NCI-H128 (cell line): ENCODE measurements around the gene SLC6A2.
"Not testable (repeated sequence)": the region's sequence is repeated elsewhere in the genome, so short reads cannot be mapped to it uniquely, and the experiment has no call there.

Experiments used
- DNase-seq: peaks from one replicate; lab custom pipeline; 2025; ENCODE audit not compliant: unreplicated experiment; lab: John Stamatoyannopoulos, UW

Gene SLC6A2

GRCh38 chr16:55655897-55656681, at the start of gene SLC6A2:
TSS of gene SLC6A2 (plus strand) at chr16:55655988. CDS start at chr16:55656695, 707 bp downstream.
- no peak for DNase-seq

- no peak for DNase-seq
These were observed 42.0 kb upstream of the SLC6A2 start for GRCh38 chr16:55613613-55614335.

- DNase-seq = no peak
These were observed 40.7 kb upstream of the SLC6A2 start for GRCh38 chr16:55615071-55615470.

DNA sequence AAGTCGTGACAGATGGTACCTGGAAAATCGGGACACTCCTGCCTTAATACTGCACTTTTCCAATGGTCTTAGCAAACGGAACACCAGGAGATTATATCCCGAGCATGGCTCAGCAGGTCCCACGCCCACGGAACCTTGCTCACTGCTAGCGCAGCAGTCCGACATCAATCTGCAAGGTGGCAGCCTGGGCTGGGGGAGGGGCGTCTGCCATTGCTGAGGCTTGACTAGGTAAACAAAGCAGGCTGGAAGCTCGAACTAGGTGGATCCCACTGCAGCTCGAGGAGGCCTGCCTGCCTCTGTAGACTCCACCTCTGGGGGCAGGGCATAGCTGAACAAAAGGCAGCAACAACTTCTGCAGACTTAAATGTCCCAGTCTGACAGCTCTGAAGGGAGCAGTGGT, 40.1 kb upstream of the SLC6A2 start:
- DNase-seq = not testable (repeated sequence)

GRCh38 chr16:55621771-55622170, 34.0 kb upstream of the SLC6A2 start:
- DNase-seq = no peak

GRCh38 chr16:55622272-55622671, 33.5 kb upstream of the SLC6A2 start:
- DNase-seq = no peak

DNA sequence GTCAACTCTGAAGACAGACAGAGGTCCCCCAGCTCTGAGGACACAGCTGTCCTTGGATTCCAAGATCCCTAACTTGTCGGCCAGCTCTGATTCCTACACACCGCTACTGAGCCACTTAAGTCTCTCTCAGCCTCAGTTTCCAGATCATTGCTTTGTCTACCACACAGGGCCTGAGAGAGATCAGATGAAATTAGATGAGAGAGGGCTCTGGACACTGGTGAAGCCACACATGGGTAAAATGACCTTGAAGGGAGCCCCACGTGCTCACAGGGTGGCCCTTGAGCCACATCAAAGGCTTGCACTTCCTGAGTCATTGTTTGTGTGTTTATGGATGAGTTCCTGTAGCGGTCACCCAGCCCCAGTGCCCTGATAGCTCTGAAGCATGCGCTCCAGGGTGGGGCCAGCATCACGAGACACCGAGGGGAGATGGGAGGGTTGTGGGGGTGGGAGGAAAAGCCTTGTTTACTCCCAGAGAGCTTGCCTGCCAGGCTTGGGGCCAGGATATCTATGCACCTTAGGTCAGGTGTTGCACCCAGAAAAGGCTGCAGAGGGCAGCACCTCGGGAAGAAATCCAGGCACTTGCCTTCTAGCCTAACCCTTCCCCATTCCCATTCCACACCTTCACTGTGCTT, 32.7 kb upstream of the SLC6A2 start:
- DNase-seq = no peak

- DNase-seq = no peak
These were observed 32.1 kb upstream of the SLC6A2 start for GRCh38 chr16:55623640-55624039.

DNA sequence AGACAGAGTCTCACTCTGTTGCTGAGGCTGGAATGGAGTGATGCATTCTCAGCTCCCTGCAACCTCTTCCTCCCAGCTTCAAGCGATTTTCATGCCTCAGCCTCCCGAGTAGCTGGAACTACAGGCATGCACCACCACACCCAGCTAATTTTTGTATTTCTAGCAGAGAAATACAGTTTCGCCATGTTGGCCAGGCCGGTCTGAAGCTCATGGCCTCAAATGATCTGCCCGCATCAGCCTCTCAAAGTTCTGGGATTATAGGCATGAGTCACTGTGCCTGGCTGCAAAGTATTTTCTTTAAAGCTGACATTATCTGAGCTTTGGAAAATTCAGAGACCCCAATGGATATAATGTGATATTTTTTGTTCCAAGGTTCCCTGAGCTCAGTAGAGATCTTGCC, 31.1 kb upstream of the SLC6A2 start:
- no peak for DNase-seq

DNA sequence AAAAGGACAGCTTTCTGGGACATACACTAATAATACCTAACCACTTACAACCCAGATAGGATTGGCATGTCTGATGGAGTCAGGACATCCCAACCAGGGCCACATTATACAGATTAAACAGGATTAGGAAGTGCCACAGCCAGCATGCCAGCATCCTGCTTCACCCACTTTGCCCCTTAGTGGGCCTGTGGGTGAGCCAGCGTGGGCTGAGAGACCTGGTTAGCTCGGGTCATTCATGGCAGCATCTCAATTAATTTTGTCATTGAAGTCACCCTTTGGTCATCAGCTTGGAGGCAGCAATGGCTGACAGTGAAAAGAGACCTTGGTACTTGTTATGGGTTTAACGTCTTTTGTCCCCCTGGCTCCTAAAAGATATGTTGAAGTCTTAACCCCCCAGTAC, 29.9 kb upstream of the SLC6A2 start:
- no peak for DNase-seq

DNA sequence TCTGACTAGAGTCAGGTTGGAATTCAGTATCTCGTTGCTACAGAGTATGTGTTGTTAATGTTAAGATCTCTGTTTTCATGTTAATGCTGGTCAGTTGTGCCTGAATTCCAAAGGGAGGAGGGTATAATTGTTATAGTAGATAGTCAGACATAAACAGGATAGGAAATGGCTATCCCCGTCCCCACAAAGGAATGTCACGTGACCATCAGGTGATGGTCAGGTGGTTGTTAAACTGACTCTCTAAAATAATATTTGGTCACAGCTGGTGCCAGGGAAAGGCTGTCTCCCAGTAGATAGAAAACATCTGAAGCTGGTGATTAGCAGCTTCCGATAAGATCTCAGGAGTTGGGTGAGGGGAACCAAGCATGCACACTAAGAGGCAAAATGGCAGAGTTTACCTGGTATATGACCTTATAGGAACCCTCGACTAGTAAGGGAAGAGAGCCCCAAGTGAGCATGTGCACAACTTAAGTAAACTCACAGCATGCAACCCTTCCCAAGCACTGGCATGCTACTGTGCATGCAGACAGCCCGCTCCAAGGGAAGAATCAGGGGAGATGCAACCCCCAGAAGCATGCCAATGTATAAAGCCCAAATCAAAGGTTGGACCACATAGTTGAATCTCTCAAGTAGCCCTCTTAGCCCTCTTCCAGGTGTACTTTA, 27.4 kb upstream of the SLC6A2 start:
- DNase-seq = no peak

- DNase-seq = no peak
These were observed 25.0 kb upstream of the SLC6A2 start for GRCh38 chr16:55630774-55631173.

GRCh38 chr16:55632259-55632658, 23.5 kb upstream of the SLC6A2 start:
- DNase-seq = no peak

DNA sequence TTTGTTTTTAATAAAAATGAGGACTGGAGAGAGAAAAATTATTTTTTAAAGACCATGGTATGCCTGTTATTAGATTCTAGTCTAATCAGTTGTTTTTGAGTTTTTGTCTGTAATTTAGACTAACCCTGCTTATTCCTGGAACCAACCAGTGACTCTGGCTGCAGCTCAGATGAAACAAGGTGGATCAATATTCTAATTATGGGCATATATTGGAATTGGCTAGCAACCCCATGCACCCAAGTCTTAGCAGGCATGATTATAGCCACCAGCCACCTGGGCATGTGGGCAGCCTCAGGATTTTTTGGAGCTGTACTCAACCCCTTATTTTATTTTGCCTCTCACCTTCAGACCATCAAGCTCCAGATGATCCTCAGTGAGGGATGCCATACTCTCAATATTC, 21.6 kb upstream of the SLC6A2 start:
- DNase-seq = no peak

DNA sequence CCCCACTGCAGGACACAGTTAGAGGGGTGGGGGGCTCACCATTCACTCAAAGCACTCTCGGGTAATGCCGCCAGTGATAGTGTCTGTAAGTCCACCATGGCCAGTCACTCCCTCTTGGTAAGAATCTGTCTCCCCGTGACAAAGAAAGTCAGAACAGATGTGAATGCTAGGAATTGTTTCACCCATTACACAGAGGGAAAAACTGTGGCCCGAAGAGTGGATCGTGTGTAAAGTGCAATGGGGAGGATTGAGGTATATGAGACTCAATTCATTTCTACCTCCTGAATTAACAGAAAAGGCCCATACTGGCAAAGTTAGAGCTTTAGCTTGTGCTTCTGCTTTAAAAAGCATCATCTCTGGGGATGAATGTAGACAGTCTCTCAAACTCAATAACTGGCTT, 17.5 kb upstream of the SLC6A2 start:
- DNase-seq = no peak

- DNase-seq = no peak
These were observed 15.0 kb upstream of the SLC6A2 start for GRCh38 chr16:55640701-55641327.

DNA sequence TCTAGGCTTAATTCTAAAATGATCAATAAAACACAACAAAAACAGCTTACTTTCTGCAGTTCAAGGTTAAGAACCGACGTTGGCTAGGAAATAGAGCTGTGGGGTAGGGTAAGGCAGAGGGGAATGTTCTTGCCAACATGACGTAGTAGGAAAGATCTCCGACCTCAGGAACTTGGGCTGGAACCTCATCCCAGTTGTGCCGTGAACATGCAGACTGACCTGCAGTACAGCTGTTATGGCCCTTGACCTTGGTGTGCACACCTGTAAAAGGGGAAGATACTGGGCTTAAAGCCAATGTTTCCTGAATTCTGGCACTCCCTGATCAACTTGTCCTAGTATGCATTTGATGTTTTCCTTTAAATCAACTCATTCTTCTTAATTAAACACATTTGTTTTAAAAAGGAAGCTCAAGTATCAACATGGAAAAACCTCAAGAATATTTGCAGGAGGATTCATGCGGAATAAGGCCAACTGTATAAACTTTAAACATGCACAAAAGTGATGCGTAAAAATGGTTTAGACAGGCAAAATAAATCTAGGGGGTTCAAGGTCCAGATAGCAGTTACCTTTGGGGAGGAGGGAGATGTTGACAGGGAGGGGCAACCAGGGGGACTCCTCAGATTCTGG, 14.2 kb upstream of the SLC6A2 start:
- DNase-seq = no peak

DNA sequence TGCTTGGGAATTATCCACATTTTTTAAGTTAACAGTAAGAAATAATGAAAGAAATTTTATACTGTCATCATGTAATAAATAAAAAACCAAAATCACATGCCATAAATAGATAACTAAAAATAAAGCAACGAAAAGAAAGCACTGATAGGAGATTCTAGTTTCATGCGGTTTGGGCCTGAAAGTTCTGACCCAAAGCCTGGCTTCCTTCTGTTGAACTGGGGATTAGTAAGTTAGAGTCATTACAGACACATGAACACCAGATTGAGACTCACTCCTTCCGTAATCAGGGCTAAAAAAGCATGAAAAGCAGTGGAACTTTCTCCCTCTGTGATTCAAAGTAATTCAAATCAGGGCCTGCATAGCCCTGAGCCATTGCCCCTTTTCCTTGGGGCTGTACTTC, 13.2 kb upstream of the SLC6A2 start:
- DNase-seq = no peak

GRCh38 chr16:55643161-55643970, 12.4 kb upstream of the SLC6A2 start:
- no peak for DNase-seq

DNA sequence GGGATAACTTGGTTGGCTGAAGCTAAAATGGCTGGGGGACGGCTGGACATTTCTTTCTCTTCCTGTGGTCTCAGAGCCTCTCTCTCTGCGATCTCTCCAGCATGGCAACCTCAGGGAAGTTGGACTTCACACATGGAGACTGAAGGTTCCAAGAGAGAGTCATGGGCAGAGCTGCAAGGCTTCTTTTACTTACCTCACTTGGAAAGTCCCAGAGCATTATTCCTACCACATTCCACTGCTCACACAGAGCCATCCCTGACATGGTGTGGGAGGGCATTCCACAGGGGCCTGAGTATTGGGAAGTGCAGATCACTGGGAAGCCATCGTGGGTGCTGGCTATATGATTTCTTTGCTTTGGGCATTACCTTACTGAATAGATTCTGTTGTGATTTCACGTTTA, 9.8 kb upstream of the SLC6A2 start:
- DNase-seq = no peak
